HepG2 (cell line): ENCODE results near the gene RBM19. TPM values are rescaled to one million over a fixed set of nuclear protein-coding genes. Genes with fewer than 3 reads are reported as not detected.

Experiments
- ATAC-seq: fragments of 200-7000 bp; cut with Tn5 transposase; 3 replicates; pipeline ENCODE4 v1.9.1; 2020; ENCODE audit warnings: mild to moderate bottlenecking, moderate library complexity
- BruUV-seq: library from RNA; stranded (reverse); fragments of 400-500 nt; replicated peaks from 2 replicates; lab custom pipeline; 2021; lab: Mats Ljungman, UMichigan
- CTCF ChIA-PET: fragments of 300-600 bp; formaldehyde crosslinking; extraction: SDS; loops from one replicate; lab custom pipeline; 2021; ENCODE audit warnings: low total read pairs, inconsistent platforms, low intra/inter-chr PET ratio; lab: Yijun Ruan, JAX
- POLR2A ChIA-PET: fragments of 350-600 bp; sonication (Branson Sonifier 250); formaldehyde crosslinking; loops from one replicate; lab custom pipeline; 2020; ENCODE audit warnings: antibody characterized with exemption, inconsistent platforms; lab: Yijun Ruan, JAX
- DNase-seq: peaks from one replicate; pipeline ENCODE4 v3.0.0-alpha.2; 2015; ENCODE audit warnings: low spot score
- FAIRE-seq: peaks from 3 replicates; lab custom pipeline; 2011; peaks lifted over from hg19 to GRCh38; lab: Jason Lieb, UNC
- H2AFZ ChIP-seq: one replicate; pipeline ENCODE4 v1.6.1; 2011; ENCODE audit warnings: low read length, inconsistent platforms
- H3K27ac ChIP-seq: fragments of 300-600 bp; 3 replicates; pipeline ENCODE4 v1.8.0; 2011; ENCODE audit warnings: mixed run types, mild to moderate bottlenecking, mixed read lengths, low read length, inconsistent platforms; ENCODE audit not compliant: insufficient read depth; ENCODE audit errors: extremely low read length
- H3K27me3 ChIP-seq, 2 experiments: fragments of 200-600 bp in 1 of 2; 2 replicates in 1 of 2; 3 replicates in 1 of 2; pipeline versions ENCODE4 v1.6.0 to v1.8.0; 2011; ENCODE audit warnings: low read length in 2 of 2, mild to moderate bottlenecking in 2 of 2, moderate library complexity in 2 of 2, inconsistent platforms in 1 of 2; ENCODE audit not compliant: insufficient read depth in 2 of 2, control insufficient read depth in 1 of 2
- H3K36me3 ChIP-seq, 2 experiments: fragments of 200-600 bp in 1 of 2; replicated peaks in 1 of 2; 2 replicates in 1 of 2; 3 replicates in 1 of 2; pipeline versions ENCODE4 v1.5.1 to v1.8.0; 2011; ENCODE audit warnings: low read length in 2 of 2, inconsistent platforms in 1 of 2; ENCODE audit not compliant: insufficient read depth in 2 of 2, control insufficient read depth in 1 of 2
- H3K4me1 ChIP-seq: 2 replicates; pipeline ENCODE4 v1.5.1; 2012; ENCODE audit warnings: low read length, inconsistent platforms; ENCODE audit not compliant: insufficient read depth
- H3K4me2 ChIP-seq: 2 replicates; pipeline ENCODE4 v1.6.0; 2011; ENCODE audit warnings: low read depth, low read length, inconsistent platforms
- H3K4me3 ChIP-seq, 3 experiments: fragments of 200-600 bp in 1 of 3; sonication (generic), shearing (Covaris generic) in 1 of 3; replicated peaks in 1 of 3; 2 replicates each; pipeline ENCODE4 v1.5.1; 2011 to 2016; ENCODE audit warnings: low read length in 3 of 3, inconsistent platforms in 2 of 3, low read depth in 2 of 3, mild to moderate bottlenecking in 2 of 3, control low read depth in 1 of 3, mixed read lengths in 1 of 3; ENCODE audit not compliant: insufficient read depth in 1 of 3
- H3K79me2 ChIP-seq: one replicate; pipeline ENCODE4 v1.6.1; 2011; ENCODE audit warnings: low read length, inconsistent platforms; ENCODE audit not compliant: insufficient read depth
- H3K9ac ChIP-seq: 2 replicates; pipeline ENCODE4 v1.6.0; 2011; ENCODE audit warnings: mild to moderate bottlenecking, low read depth, low read length, inconsistent platforms; ENCODE audit not compliant: insufficient read depth
- H3K9me3 ChIP-seq: 2 replicates; pipeline ENCODE4 v1.5.1; 2012; ENCODE audit warnings: mild to moderate bottlenecking, low read length
- H4K20me1 ChIP-seq: 2 replicates; pipeline ENCODE4 v1.6.0; 2011; ENCODE audit warnings: inconsistent platforms, mild to moderate bottlenecking, low read length, moderate library complexity; ENCODE audit not compliant: insufficient read depth
- ATM ChIP-seq: fragments of 450-650 bp; IDR thresholded peaks from 2 replicates; pipeline ENCODE4 v1.7.1; 2017; ENCODE audit warnings: mild to moderate bottlenecking, borderline replicate concordance
- HDAC2 ChIP-seq: sonication (generic); formaldehyde crosslinking; IDR thresholded peaks from 2 replicates; pipeline ENCODE4 v1.4.0; 2020; ENCODE audit warnings: missing genetic modification reagents
- KDM3A ChIP-seq: IDR thresholded peaks from 2 replicates; pipeline ENCODE4 v1.6.1; 2018; ENCODE audit warnings: low read depth, missing compliant biosample characterization
- MAFF ChIP-seq: IDR thresholded peaks from 2 replicates; pipeline ENCODE4 v1.6.1; 2011; ENCODE audit warnings: low read depth, low read length, improper control_type of control experiment
- MAFK ChIP-seq, 2 experiments: IDR thresholded peaks in 1 of 2; conservative IDR thresholded peaks in 1 of 2; 2 replicates each; pipeline ENCODE4 v1.6.1; 2011; ENCODE audit warnings: improper control_type of control experiment in 2 of 2, low read length in 2 of 2
- ZNF335 ChIP-seq: sonication (generic); formaldehyde crosslinking; IDR thresholded peaks from 2 replicates; pipeline ENCODE4 v1.4.0; 2020; ENCODE audit warnings: missing genetic modification reagents
- ZNF629 ChIP-seq: sonication (generic); formaldehyde crosslinking; conservative IDR thresholded peaks from 2 replicates; pipeline ENCODE4 v1.5.0; 2020; ENCODE audit warnings: missing genetic modification reagents
- ZNF816 ChIP-seq: sonication (generic); formaldehyde crosslinking; IDR thresholded peaks from 2 replicates; pipeline ENCODE4 v1.8.0; 2022; ENCODE audit warnings: missing genetic modification reagents, mild to moderate bottlenecking, borderline replicate concordance
- WGBS: methylation state at CpG from one replicate; pipeline ENCODE4 v1.1.6; 2017; ENCODE audit warnings: low lambda C conversion rate; 5-methylcytosine and 5-hydroxymethylcytosine counted together
- in situ Hi-C: cut with HindIII; loops from 2 replicates; pipeline ENCODE4 v1.10.0; 2017; ENCODE audit warnings: low pct_unique_long_range_greater_than_20kb; ENCODE audit not compliant: extremely low pct_ligation_motif_present
- intact Hi-C: fragments of 100-400 bp; cut with micrococcal nuclease; formaldehyde crosslinking; loops from one replicate; pipeline ENCODE4 v1.10.0; 2022; ENCODE audit not compliant: unreplicated experiment
- polyA plus RNA-seq, 8 experiments: library from polyadenylated mRNA; depleted of rRNA in 3 of 8; stranded (reverse) in 7 of 8; unstranded in 1 of 8; fragments of >200 nt; fragmentation: Illumina TruSeq in 4 of 8; extraction: Trizol in 4 of 8; gene quantifications; 2 replicates each; pipeline versions ENCODE4 v1.2.1 to v1.2.3, GENCODE V29; 2011 to 2016; ENCODE audit warnings: low read depth in 4 of 8, missing spikeins in 1 of 8, mixed read lengths in 1 of 8; ENCODE audit not compliant: insufficient read depth in 1 of 8
- total RNA-seq, 5 experiments: library from RNA; depleted of rRNA; stranded (reverse); fragments of >200 nt; fragmentation: Illumina TruSeq; extraction: Trizol; gene quantifications; 2 replicates each; pipeline ENCODE4 v1.2.3, GENCODE V29; 2016; ENCODE audit warnings: low read depth in 1 of 5
- TF ChIP-seq, protein P1 (sequence below): sonication (generic); formaldehyde crosslinking; IDR thresholded peaks from 2 replicates; pipeline ENCODE4 v1.5.0; 2020; ENCODE audit warnings: mild to moderate bottlenecking, missing genetic modification reagents, borderline replicate concordance
- TF ChIP-seq, protein P2 (sequence below): sonication (generic); formaldehyde crosslinking; IDR thresholded peaks from 2 replicates; pipeline ENCODE4 v1.5.0; 2020; ENCODE audit warnings: missing genetic modification reagents
- TF ChIP-seq, protein P3 (sequence below): sonication (generic); formaldehyde crosslinking; IDR thresholded peaks from 2 replicates; pipeline ENCODE4 v1.5.1; 2020; ENCODE audit warnings: mild to moderate bottlenecking, missing genetic modification reagents, moderate library complexity

RBM19 gene
- total and polyA plus RNA-seq, 2 of the 13 experiments (the other 11 are each of a cell fraction or from before 2014, with no cell fraction given): 19.3 to 32.2 TPM

DNA sequence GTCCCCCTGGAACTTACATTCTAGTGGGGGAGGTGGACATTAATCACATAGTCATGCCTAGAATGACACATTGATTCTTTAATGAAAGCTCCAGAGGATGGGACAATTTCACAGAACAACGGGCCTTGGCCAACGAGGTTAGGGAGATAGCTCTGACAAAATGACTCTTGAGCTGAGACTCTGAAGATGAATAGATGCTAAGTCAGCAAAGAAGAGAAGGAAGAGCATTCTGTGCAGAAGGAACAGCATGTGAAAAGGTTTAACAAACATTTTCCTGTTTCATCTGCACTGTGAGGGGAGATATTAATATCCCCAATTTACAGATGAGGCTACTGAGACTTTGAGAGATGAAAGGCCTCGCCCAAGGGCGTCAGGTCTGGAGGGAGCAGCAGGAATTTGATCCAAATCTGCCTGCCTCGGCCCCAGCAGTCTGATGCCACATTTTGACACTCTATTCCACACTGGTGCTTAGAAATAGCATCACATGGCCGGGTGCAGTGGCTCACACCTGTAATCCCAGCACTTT, 193.6 kb downstream of the RBM19 start:
- in situ Hi-C loops: no loop called here
- ChIA-PET CTCF (no interaction called here), POLR2A (interaction anchor here (1.3 kb wide), 1 partner anchor 36 kb away, joined by 6 read pairs; no protein-coding TSS in a partner anchor)
- WGBS: 93% methylated on average over 6 of the region's 6 CpGs
- peak overlapping the region; percentile 46 for H3K4me2 ChIP-seq
- no peak overlapping the region for H3K27ac ChIP-seq
- H3K9me3 ChIP-seq: no peaks in the 10 kb centered on the region
- intact Hi-C loops: no loop called here
- no peaks in the 10 kb centered on the region for H3K36me3 ChIP-seq
- BruUV-seq: no TSS peak
- H3K4me1 ChIP-seq: peaks cover 63% of the 10 kb centered on the region
- H3K9ac ChIP-seq: no peak overlapping the region; the same call in 1 of the 2 replicates
- FAIRE-seq (no peak), DNase-seq (no peak), ATAC-seq (no peak)
- no peaks in the 10 kb centered on the region for H3K27me3 ChIP-seq
- no peak overlapping the region; a peak in 1 of 6 replicates for H3K4me3 ChIP-seq
- H4K20me1 ChIP-seq: no peaks in the 10 kb centered on the region
- no peaks in the 10 kb centered on the region for H3K79me2 ChIP-seq
- no peak overlapping the region for H2AFZ ChIP-seq
- TF ChIP-seq ZNF629 (CRISPR knock-in tag): 0 out of 2 replicates have a peak, but pooled peaks have one; percentile 8
- TF ChIP-seq, protein P1, sequence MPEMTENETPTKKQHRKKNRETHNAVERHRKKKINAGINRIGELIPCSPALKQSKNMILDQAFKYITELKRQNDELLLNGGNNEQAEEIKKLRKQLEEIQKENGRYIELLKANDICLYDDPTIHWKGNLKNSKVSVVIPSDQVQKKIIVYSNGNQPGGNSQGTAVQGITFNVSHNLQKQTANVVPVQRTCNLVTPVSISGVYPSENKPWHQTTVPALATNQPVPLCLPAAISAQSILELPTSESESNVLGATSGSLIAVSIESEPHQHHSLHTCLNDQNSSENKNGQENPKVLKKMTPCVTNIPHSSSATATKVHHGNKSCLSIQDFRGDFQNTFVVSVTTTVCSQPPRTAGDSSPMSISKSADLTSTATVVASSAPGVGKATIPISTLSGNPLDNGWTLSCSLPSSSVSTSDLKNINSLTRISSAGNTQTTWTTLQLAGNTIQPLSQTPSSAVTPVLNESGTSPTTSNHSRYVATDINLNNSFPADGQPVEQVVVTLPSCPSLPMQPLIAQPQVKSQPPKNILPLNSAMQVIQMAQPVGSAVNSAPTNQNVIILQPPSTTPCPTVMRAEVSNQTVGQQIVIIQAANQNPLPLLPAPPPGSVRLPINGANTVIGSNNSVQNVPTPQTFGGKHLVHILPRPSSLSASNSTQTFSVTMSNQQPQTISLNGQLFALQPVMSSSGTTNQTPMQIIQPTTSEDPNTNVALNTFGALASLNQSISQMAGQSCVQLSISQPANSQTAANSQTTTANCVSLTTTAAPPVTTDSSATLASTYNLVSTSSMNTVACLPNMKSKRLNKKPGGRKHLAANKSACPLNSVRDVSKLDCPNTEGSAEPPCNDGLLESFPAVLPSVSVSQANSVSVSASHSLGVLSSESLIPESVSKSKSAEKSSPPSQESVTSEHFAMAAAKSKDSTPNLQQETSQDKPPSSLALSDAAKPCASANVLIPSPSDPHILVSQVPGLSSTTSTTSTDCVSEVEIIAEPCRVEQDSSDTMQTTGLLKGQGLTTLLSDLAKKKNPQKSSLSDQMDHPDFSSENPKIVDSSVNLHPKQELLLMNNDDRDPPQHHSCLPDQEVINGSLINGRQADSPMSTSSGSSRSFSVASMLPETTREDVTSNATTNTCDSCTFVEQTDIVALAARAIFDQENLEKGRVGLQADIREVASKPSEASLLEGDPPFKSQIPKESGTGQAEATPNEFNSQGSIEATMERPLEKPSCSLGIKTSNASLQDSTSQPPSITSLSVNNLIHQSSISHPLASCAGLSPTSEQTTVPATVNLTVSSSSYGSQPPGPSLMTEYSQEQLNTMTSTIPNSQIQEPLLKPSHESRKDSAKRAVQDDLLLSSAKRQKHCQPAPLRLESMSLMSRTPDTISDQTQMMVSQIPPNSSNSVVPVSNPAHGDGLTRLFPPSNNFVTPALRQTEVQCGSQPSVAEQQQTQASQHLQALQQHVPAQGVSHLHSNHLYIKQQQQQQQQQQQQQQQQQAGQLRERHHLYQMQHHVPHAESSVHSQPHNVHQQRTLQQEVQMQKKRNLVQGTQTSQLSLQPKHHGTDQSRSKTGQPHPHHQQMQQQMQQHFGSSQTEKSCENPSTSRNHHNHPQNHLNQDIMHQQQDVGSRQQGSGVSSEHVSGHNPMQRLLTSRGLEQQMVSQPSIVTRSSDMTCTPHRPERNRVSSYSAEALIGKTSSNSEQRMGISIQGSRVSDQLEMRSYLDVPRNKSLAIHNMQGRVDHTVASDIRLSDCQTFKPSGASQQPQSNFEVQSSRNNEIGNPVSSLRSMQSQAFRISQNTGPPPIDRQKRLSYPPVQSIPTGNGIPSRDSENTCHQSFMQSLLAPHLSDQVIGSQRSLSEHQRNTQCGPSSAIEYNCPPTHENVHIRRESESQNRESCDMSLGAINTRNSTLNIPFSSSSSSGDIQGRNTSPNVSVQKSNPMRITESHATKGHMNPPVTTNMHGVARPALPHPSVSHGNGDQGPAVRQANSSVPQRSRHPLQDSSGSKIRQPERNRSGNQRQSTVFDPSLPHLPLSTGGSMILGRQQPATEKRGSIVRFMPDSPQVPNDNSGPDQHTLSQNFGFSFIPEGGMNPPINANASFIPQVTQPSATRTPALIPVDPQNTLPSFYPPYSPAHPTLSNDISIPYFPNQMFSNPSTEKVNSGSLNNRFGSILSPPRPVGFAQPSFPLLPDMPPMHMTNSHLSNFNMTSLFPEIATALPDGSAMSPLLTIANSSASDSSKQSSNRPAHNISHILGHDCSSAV (CRISPR knock-in tag): no peak
- TF ChIP-seq, protein P2, sequence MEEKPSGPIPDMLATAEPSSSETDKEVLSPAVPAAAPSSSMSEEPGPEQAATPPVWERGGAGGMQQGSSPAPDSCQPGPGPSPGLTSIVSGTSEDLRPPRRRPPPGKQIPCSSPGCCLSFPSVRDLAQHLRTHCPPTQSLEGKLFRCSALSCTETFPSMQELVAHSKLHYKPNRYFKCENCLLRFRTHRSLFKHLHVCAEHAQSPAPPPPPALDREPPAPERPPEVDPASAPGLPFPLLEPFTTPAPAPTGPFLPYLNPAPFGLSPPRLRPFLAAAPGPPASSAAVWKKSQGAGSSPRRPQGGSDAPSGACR (CRISPR knock-in tag): no peak
- TF ChIP-seq MAFK (conservative IDR thresholded peaks at IDR 0.05 in 1 of 2, IDR thresholded peaks at IDR 0.05 in 1 of 2; ENCODE audit: low read length in 2 of 2): peak; percentile 68 to 79
- peak; percentile 76 for TF ChIP-seq MAFF
- no peak for TF ChIP-seq ZNF335 (CRISPR knock-in tag)
- TF ChIP-seq ATM: no peak
- TF ChIP-seq, protein P3, sequence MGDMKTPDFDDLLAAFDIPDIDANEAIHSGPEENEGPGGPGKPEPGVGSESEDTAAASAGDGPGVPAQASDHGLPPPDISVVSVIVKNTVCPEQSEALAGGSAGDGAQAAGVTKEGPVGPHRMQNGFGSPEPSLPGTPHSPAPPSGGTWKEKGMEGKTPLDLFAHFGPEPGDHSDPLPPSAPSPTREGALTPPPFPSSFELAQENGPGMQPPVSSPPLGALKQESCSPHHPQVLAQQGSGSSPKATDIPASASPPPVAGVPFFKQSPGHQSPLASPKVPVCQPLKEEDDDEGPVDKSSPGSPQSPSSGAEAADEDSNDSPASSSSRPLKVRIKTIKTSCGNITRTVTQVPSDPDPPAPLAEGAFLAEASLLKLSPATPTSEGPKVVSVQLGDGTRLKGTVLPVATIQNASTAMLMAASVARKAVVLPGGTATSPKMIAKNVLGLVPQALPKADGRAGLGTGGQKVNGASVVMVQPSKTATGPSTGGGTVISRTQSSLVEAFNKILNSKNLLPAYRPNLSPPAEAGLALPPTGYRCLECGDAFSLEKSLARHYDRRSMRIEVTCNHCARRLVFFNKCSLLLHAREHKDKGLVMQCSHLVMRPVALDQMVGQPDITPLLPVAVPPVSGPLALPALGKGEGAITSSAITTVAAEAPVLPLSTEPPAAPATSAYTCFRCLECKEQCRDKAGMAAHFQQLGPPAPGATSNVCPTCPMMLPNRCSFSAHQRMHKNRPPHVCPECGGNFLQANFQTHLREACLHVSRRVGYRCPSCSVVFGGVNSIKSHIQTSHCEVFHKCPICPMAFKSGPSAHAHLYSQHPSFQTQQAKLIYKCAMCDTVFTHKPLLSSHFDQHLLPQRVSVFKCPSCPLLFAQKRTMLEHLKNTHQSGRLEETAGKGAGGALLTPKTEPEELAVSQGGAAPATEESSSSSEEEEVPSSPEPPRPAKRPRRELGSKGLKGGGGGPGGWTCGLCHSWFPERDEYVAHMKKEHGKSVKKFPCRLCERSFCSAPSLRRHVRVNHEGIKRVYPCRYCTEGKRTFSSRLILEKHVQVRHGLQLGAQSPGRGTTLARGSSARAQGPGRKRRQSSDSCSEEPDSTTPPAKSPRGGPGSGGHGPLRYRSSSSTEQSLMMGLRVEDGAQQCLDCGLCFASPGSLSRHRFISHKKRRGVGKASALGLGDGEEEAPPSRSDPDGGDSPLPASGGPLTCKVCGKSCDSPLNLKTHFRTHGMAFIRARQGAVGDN (CRISPR knock-in tag): 0 out of 2 replicates have a peak, but pooled peaks have one; percentile 34
- 0 out of 2 replicates have a peak, but pooled peaks have one; percentile 32 for TF ChIP-seq ZNF816 (CRISPR knock-in tag)
- TF ChIP-seq KDM3A (CRISPR knock-in tag): no peak
- TF ChIP-seq HDAC2 (CRISPR knock-in tag): no peak
